ENCODE results near the gene CYGB.

The CYGB gene

GRCh38 chr17:76549215-76549518 lies 11.7 kb upstream of the CYGB start:
- no peak for DNase-seq

GRCh38 chr17:76548378-76549214 lies 11.1 kb upstream of the CYGB start:
- no peak for DNase-seq

- no peak for DNase-seq
These were observed 10.2 kb upstream of the CYGB start for GRCh38 chr17:76547642-76548202.

GRCh38 chr17:76547183-76547641 lies 9.7 kb upstream of the CYGB start:
- peak; percentile 49 for DNase-seq

GRCh38 chr17:76546556-76547182 lies 9.2 kb upstream of the CYGB start:
- DNase-seq: no peak

GRCh38 chr17:76545918-76546555 lies 8.5 kb upstream of the CYGB start:
- DNase-seq: no peak

GRCh38 chr17:76544546-76545365 lies 7.2 kb upstream of the CYGB start:
- no peak for DNase-seq

- DNase-seq: no peak
These were observed 6.5 kb upstream of the CYGB start for GRCh38 chr17:76543826-76544545.

- DNase-seq: no peak
These were observed 5.9 kb upstream of the CYGB start for GRCh38 chr17:76543482-76543825.

- no peak for DNase-seq
These were observed 5.5 kb upstream of the CYGB start for GRCh38 chr17:76542984-76543383.

GRCh38 chr17:76542566-76542971 lies 5.1 kb upstream of the CYGB start:
- no peak for DNase-seq

GRCh38 chr17:76541739-76542454 lies 4.4 kb upstream of the CYGB start:
- no peak for DNase-seq

GRCh38 chr17:76540381-76541300 lies 3.1 kb upstream of the CYGB start:
- DNase-seq: no peak

GRCh38 chr17:76539631-76540271 lies 2.2 kb upstream of the CYGB start, which contains the start of gene PRCD:
TSS of gene PRCD (plus strand) at chr17:76540044. CDS start at chr17:76540142, 98 bp downstream.
- no peak for DNase-seq

- DNase-seq: no peak
These were observed 1.5 kb upstream of the CYGB start for GRCh38 chr17:76538941-76539570.

GRCh38 chr17:76538281-76538931 lies 897 bp upstream of the CYGB start:
- DNase-seq: no peak

GRCh38 chr17:76537288-76537577 lies 276 bp downstream of the CYGB start:
- no peak for DNase-seq

GRCh38 chr17:76536511-76537287 lies 810 bp downstream of the CYGB start:
- DNase-seq: no peak
